ENCODE data around the gene C17orf114.

Gene C17orf114

GRCh38 chr17:4777969-4778760, 24.0 kb downstream of the C17orf114 start (continued):
- TF ChIP-seq ZBED4 (CRISPR knock-in tag; IDR thresholded peaks at IDR 0.05; ENCODE audit: borderline replicate concordance) (peak; percentile 29; the same call in 1 of the 2 replicates), TFAP4 (IDR thresholded peaks at IDR 0.05; ENCODE audit: borderline replicate concordance, low read depth) (peak; percentile 91), SP5 (CRISPR knock-in tag; IDR thresholded peaks at IDR 0.05; ENCODE audit: borderline replicate concordance, low read depth) (0 out of 2 replicates have a peak, but pooled peaks have one; percentile 33), ISL2 (CRISPR knock-in tag; IDR thresholded peaks at IDR 0.05) (peak; percentile 69; the same call in 1 of the 2 replicates), MLLT10 (CRISPR knock-in tag; IDR thresholded peaks at IDR 0.05) (no peak), ZNF614 (CRISPR knock-in tag; IDR thresholded peaks at IDR 0.05; ENCODE audit: borderline replicate concordance) (peak; percentile 72; the same call in 1 of the 2 replicates), FOXK1 (CRISPR knock-in tag; IDR thresholded peaks at IDR 0.05; ENCODE audit: borderline replicate concordance, low read depth) (peak; percentile 64; the same call in 1 of the 2 replicates), BATF2 (CRISPR knock-in tag; IDR thresholded peaks at IDR 0.05) (0 out of 2 replicates have a peak, but pooled peaks have one; percentile 11), IKZF5 (CRISPR knock-in tag; IDR thresholded peaks at IDR 0.05) (0 out of 2 replicates have a peak, but pooled peaks have one; percentile 39), HMGXB4 (CRISPR knock-in tag; IDR thresholded peaks at IDR 0.05; ENCODE audit: borderline replicate concordance in 1 of 2, low read depth in 1 of 2) (0 out of 4 replicates have a peak, but pooled peaks of 1 of the 2 experiments have one; percentile 38), FOXO1 (CRISPR knock-in tag; IDR thresholded peaks at IDR 0.05) (peak; percentile 82), CBX5 (CRISPR knock-in tag; IDR thresholded peaks at IDR 0.05; ENCODE audit: borderline replicate concordance) (peak; percentile 79), ZNF589 (CRISPR knock-in tag; conservative IDR thresholded peaks at IDR 0.05) (0 out of 2 replicates have a peak, but pooled peaks have one; percentile 27), DPF2 (CRISPR knock-in tag; IDR thresholded peaks at IDR 0.05; ENCODE audit: borderline replicate concordance, low read depth) (peak; percentile 68; the same call in 1 of the 2 replicates), SP1 (IDR thresholded peaks at IDR 0.05) (no peak), SP1 (CRISPR knock-in tag; IDR thresholded peaks at IDR 0.05) (peak; percentile 43; the same call in 1 of the 2 replicates), ELF3 (CRISPR knock-in tag; IDR thresholded peaks at IDR 0.05) (peak; percentile 75), ZNF121 (CRISPR knock-in tag; IDR thresholded peaks at IDR 0.05) (0 out of 2 replicates have a peak, but pooled peaks have one; percentile 18)
